Immature natural killer cell (primary cell): ENCODE data around the gene TSPAN10. TPM values are rescaled to one million over a fixed set of nuclear protein-coding genes. Genes with fewer than 3 reads are reported as not detected.
A peak's percentile ranks its signal among the peaks of the same experiment; 100 is the strongest.
"Not testable (repeated sequence)": the region's sequence is repeated elsewhere in the genome, so short reads cannot be mapped to it uniquely, and the experiment has no call there.

Experiments
- DNase-seq, 3 donors: peaks; one replicate each; pipeline ENCODE4 v3.0.0; 2022; ENCODE audit warnings: mixed read lengths in 1 of 3
- H3K27ac Mint-ChIP-seq, 6 donors: one replicate each; pipeline ENCODE4 v1.8.0; 2020; ENCODE audit warnings: mixed read lengths in 6 of 6, mild to moderate bottlenecking in 5 of 6, inconsistent platforms in 4 of 6, moderate library complexity in 3 of 6
- H3K27me3 Mint-ChIP-seq, 3 donors: one replicate each; pipeline ENCODE4 v1.8.0; 2020 to 2021; ENCODE audit warnings: low read depth in 3 of 3, mild to moderate bottlenecking in 3 of 3, mixed read lengths in 3 of 3, moderate library complexity in 3 of 3, inconsistent platforms in 1 of 3
- H3K36me3 Mint-ChIP-seq, 3 donors: one replicate each; pipeline ENCODE4 v1.8.0; 2020; ENCODE audit warnings: mixed read lengths in 3 of 3, inconsistent platforms in 2 of 3, mild to moderate bottlenecking in 2 of 3
- H3K4me1 Mint-ChIP-seq, 2 donors: one replicate each; pipeline ENCODE4 v1.8.0; 2020; ENCODE audit warnings: inconsistent platforms in 2 of 2, mild to moderate bottlenecking in 2 of 2, mixed read lengths in 2 of 2, moderate library complexity in 1 of 2
- H3K4me3 Mint-ChIP-seq, 5 donors: one replicate each; pipeline ENCODE4 v1.8.0; 2020; ENCODE audit warnings: mild to moderate bottlenecking in 5 of 5, mixed read lengths in 5 of 5, inconsistent platforms in 3 of 5, moderate library complexity in 3 of 5
- H3K9me3 Mint-ChIP-seq, 6 donors: one replicate each; pipeline ENCODE4 v1.8.0; 2020; ENCODE audit warnings: mild to moderate bottlenecking in 6 of 6, mixed read lengths in 6 of 6, inconsistent platforms in 4 of 6, moderate library complexity in 3 of 6
- polyA plus RNA-seq, 3 donors: library from polyadenylated mRNA; unstranded; fragments of 300-500 nt; fragmentation: Illumina TruSeq; gene quantifications; one replicate each; pipeline ENCODE4 v1.2.3, GENCODE V29; 2021

TSPAN10 gene
- polyA plus RNA-seq, 3 donors from 2014 or later = 0.48 to 0.63 TPM; not detected in 1

DNA sequence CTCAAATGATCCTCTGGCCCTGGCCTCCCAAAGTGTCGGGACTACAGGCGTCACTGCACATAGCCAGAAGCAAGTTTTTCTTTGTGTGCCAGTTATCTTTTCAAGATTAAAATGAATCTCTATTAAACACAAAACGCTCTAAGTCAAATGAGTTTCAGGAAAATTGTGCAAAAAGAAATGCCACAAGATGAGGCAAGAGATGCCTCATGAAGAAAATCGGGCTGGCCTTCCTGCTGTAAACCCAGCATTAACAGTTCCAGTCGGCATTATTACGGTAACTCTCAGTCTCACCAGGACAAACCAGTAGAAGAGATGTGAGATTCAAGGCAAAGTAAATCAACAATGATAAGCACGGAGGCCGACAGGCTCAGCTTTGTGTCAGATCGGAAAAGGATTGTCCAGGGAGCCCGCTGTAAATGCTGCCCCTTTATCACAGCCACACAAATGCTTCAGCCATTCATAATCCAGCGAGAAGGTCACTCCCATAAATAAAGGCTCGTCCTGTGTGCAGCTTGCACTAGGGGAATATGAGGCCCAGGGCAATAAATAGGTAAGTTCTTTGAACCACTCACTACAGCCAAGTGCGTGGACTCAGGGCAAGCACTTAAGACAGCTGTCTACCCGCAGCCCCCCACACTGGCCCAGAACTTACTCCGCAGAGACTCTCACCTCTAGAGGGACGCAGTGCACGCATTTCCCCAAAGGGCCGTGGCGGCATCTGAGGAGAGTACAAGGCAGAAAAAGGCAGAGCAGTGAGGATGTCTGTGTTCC is 27.3 kb upstream of the TSPAN10 start:
- peaks cover 19 to 20% of the 10 kb centered on the region in 2 donors for H3K4me1 Mint-ChIP-seq
- no peak overlapping the region for H3K4me3 Mint-ChIP-seq
- peaks cover 4 to 32% (median 9%) of the 10 kb centered on the region in 3 donors for H3K36me3 Mint-ChIP-seq
- H3K9me3 Mint-ChIP-seq = no peaks in the 10 kb centered on the region
- H3K27ac Mint-ChIP-seq = peak overlapping the region in 3 of 6 donors; percentile 9 to 65 (median 55)
- peaks cover 0 to 5% (median 0%) of the 10 kb centered on the region in 3 donors for H3K27me3 Mint-ChIP-seq
- no peak for DNase-seq

DNA sequence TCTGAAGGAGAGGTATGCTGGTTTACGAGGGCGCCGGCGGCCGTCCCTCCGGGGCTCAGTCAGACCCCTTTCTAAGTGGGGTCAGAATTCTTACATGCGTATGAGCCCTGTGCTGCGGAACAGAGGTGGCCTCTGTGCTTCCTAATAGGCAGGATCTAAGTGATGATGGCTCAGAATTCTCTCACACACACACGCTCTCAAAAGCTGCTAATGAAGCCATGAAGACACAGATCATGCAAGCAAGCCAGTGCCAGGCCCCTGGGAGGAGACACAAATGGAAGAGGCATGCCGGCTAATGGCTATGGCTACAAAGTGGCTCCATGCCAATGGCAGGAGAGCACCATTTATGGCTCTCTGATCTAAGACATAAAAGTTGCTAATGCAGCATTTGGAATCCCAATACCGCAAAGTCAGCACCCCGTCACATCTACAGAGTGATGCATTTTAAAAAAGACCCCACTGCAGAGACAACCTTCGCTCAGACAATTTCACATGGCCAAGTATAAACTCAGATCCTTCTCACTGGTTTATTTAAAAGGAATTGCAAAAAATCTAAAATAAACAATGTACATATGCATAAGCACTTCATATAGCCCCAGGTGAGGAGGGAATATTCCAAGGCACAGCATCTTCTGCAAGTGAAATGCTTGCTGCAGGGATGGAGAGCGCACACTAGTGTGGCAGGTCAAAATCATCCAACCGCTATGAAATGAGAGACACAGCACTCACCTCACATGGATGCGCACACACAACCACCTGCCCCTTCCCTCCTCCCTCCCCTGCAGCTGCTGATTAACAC is 24.6 kb upstream of the TSPAN10 start:
- DNase-seq = no peak
- no peak overlapping the region for H3K27ac Mint-ChIP-seq
- no peak overlapping the region for H3K4me3 Mint-ChIP-seq
- H3K9me3 Mint-ChIP-seq = no peaks in the 10 kb centered on the region
- peaks cover 27 to 31% of the 10 kb centered on the region in 2 donors for H3K4me1 Mint-ChIP-seq
- H3K36me3 Mint-ChIP-seq = peaks cover 0 to 26% (median 13%) of the 10 kb centered on the region in 3 donors
- peaks cover 0 to 5% (median 0%) of the 10 kb centered on the region in 3 donors for H3K27me3 Mint-ChIP-seq

- Mint-ChIP-seq H3K9me3 (no peaks in the 10 kb centered on the region), H3K36me3 (peaks cover 0 to 21% (median 5%) of the 10 kb centered on the region in 3 donors), H3K4me3 (no peak overlapping the region), H3K4me1 (peaks cover 14 to 16% of the 10 kb centered on the region in 2 donors), H3K27me3 (peaks cover 0 to 1% (median 0%) of the 10 kb centered on the region in 3 donors), H3K27ac (peak overlapping the region in 1 of 6 donors; percentile 72)
- DNase-seq = no peak
These were observed 21.5 kb upstream of the TSPAN10 start for GRCh38 chr17:81615401-81615930.

DNA sequence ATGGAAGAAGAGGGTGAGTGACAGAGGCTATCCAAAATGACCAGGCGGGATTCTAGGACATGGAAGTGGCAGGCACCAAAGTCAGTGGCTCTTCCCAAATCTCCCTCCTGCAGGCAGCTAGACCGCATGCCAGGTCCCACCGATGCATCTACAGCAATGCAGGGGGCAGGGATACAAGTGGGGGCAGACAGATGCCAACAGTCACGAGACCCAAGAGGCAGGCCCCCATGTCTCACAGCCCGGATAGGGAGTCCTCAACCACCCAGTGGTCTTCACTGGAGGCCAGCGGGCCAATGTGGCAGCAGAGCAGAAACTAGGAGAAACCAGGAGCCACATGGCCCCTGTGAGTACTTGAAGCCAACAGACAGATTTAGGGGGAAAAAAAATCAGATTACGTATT is 20.1 kb upstream of the TSPAN10 start:
- Mint-ChIP-seq H3K4me3 (no peak overlapping the region), H3K9me3 (no peaks in the 10 kb centered on the region), H3K27me3 (peaks cover 0 to 1% (median 0%) of the 10 kb centered on the region in 3 donors), H3K27ac (peak overlapping the region in 1 of 6 donors; percentile 67), H3K4me1 (peaks cover 16% of the 10 kb centered on the region in 2 donors), H3K36me3 (peaks cover 0 to 32% (median 7%) of the 10 kb centered on the region in 3 donors)
- no peak for DNase-seq

- H3K27me3 Mint-ChIP-seq, H3K9me3 Mint-ChIP-seq, H3K4me3 Mint-ChIP-seq, DNase-seq, H3K27ac Mint-ChIP-seq: not testable (repeated sequence)
- H3K36me3 Mint-ChIP-seq = peaks cover 0 to 27% (median 10%) of the 10 kb centered on the region in 3 donors
- peaks cover 16% of the 10 kb centered on the region in 2 donors for H3K4me1 Mint-ChIP-seq
These were observed 18.7 kb upstream of the TSPAN10 start for GRCh38 chr17:81618307-81618706.

GRCh38 chr17:81621494-81622130 is 15.4 kb upstream of the TSPAN10 start:
- no peaks in the 10 kb centered on the region for H3K27me3 Mint-ChIP-seq
- peaks cover 0 to 2% (median 0%) of the 10 kb centered on the region in 6 donors for H3K9me3 Mint-ChIP-seq

GRCh38 chr17:81630274-81630673 is 6.7 kb upstream of the TSPAN10 start:
- no peak overlapping the region for H3K27ac Mint-ChIP-seq
- H3K36me3 Mint-ChIP-seq = peaks cover 16% of the 10 kb centered on the region in 3 donors
- H3K4me1 Mint-ChIP-seq = peaks cover 12 to 15% of the 10 kb centered on the region in 2 donors
- H3K9me3 Mint-ChIP-seq = no peaks in the 10 kb centered on the region
- H3K4me3 Mint-ChIP-seq = no peak overlapping the region
- DNase-seq = no peak
- H3K27me3 Mint-ChIP-seq = no peaks in the 10 kb centered on the region

More at GRCh38 chr17:81621494-81622130, 15.4 kb upstream of the TSPAN10 start:
- H3K27ac Mint-ChIP-seq = peak overlapping the region in 1 of 6 donors; percentile 46
- no peak for DNase-seq
- peaks cover 2 to 18% of the 10 kb centered on the region in 2 donors for H3K4me1 Mint-ChIP-seq
- peaks cover 20 to 41% (median 29%) of the 10 kb centered on the region in 3 donors for H3K36me3 Mint-ChIP-seq
- H3K4me3 Mint-ChIP-seq = no peak overlapping the region

DNA sequence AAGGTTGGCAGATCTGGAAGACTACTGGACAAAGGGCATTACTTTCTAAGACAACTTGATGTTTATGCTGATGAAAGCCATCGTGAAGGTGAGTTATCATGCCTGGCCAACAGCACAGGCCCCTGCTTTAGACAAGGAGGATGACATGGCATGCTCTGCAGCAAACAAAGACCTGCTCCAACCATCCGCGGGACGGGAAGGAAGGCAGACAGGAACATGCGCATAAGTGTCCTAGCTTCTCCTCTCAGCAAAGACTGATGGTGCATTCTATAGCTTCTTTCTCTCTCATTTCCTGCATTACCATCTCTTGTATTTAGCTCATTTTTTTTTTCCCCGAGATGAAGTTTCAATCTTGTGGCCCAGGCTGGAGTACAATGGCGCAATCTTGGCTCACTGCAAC is 5.5 kb upstream of the TSPAN10 start:
- Mint-ChIP-seq H3K4me1 (peaks cover 24% of the 10 kb centered on the region in 2 donors), H3K27me3 (no peaks in the 10 kb centered on the region), H3K36me3 (peaks cover 7% of the 10 kb centered on the region in 3 donors), H3K4me3 (no peak overlapping the region), H3K27ac (no peak overlapping the region), H3K9me3 (no peaks in the 10 kb centered on the region)
- DNase-seq = no peak

DNA sequence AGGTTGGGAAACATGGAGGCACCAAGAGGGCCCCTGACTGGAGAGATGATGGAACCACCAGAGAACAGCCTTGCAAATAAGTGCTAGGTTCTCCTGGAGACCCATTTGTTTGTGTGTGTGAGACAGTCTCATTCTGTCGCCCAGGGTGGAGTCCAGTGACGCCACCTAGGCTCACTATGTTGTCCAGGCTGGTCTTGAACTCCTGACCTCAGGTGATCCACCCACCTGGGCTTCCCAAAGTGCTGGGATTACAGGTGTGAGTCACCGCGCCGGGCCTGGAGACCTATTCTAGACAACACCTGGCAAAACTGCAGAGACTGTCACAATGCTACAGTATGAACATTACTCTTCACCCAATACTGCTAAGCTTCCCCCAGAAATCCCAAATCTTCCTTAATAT is 1.6 kb upstream of the TSPAN10 start:
- no peak for DNase-seq
- H3K4me3 Mint-ChIP-seq = peak overlapping the region; percentile 90 to 96 (median 92)
- H3K27ac Mint-ChIP-seq = peak overlapping the region in 4 of 6 donors; percentile 62 to 96 (median 88)
- no peaks in the 10 kb centered on the region for H3K36me3 Mint-ChIP-seq
- peaks cover 24% of the 10 kb centered on the region in 2 donors for H3K4me1 Mint-ChIP-seq
- peaks cover 2 to 4% (median 3%) of the 10 kb centered on the region in 3 donors for H3K27me3 Mint-ChIP-seq
- no peaks in the 10 kb centered on the region for H3K9me3 Mint-ChIP-seq

GRCh38 chr17:81635973-81636504 is 957 bp upstream of the TSPAN10 start:
- no peaks in the 10 kb centered on the region for H3K36me3 Mint-ChIP-seq
- peak overlapping the region; percentile 78 to 96 (median 92) for H3K27ac Mint-ChIP-seq
- peaks cover 2 to 4% (median 3%) of the 10 kb centered on the region in 3 donors for H3K27me3 Mint-ChIP-seq
- peak overlapping the region; percentile 90 to 96 (median 92) for H3K4me3 Mint-ChIP-seq
- DNase-seq = no peak
- H3K4me1 Mint-ChIP-seq = peaks cover 24% of the 10 kb centered on the region in 2 donors
- H3K9me3 Mint-ChIP-seq = no peaks in the 10 kb centered on the region

DNA sequence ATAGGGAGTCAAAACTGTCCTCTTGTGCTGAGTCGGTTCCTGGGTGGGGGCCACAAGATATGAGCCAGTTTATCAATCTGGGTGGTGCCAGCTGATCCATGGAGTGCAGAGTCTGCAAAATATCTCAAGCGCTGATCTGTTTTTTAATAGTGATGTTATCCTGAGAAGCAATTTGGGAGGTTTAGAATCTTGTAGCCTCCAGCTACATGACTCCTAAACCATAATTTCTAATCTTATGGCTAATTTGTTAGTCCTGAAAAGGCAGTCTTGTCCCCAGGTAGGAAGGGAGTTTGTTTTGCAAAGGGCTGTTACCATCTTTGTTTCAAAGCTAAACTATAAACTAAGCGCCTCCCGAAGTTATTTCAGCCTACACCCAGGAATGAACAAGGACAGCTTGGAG is 1.7 kb downstream of the TSPAN10 start:
- H3K9me3 Mint-ChIP-seq = no peaks in the 10 kb centered on the region
- no peaks in the 10 kb centered on the region for H3K36me3 Mint-ChIP-seq

GRCh38 chr17:81640011-81640410 is 3.0 kb downstream of the TSPAN10 start:
- H3K36me3 Mint-ChIP-seq = no peaks in the 10 kb centered on the region
- peaks cover 12 to 13% of the 10 kb centered on the region in 2 donors for H3K4me1 Mint-ChIP-seq
- peak overlapping the region in 1 of 5 donors; percentile 44 for H3K4me3 Mint-ChIP-seq
- H3K27ac Mint-ChIP-seq = no peak overlapping the region
- peaks cover 3 to 5% (median 4%) of the 10 kb centered on the region in 3 donors for H3K27me3 Mint-ChIP-seq
- no peaks in the 10 kb centered on the region for H3K9me3 Mint-ChIP-seq
- DNase-seq = no peak

More for the DNA sequence above, 1.7 kb downstream of the TSPAN10 start:
- peaks cover 3 to 4% (median 4%) of the 10 kb centered on the region in 3 donors for H3K27me3 Mint-ChIP-seq
- peaks cover 12 to 17% of the 10 kb centered on the region in 2 donors for H3K4me1 Mint-ChIP-seq
- H3K27ac Mint-ChIP-seq = no peak overlapping the region
- no peak for DNase-seq
- H3K4me3 Mint-ChIP-seq = peak overlapping the region in 3 of 5 donors; percentile 58 to 74 (median 71)
